Non-pigmented ciliary epithelial cell (primary cell): ENCODE data around the gene C1D.
"Not testable (repeated sequence)": the region's sequence is repeated elsewhere in the genome, so short reads cannot be mapped to it uniquely, and the experiment has no call there.

ENCODE experiments used
- DNase-seq: peaks from one replicate; pipeline ENCODE4 v3.0.0-alpha.2; 2010; ENCODE audit warnings: low read depth

Gene C1D

DNA sequence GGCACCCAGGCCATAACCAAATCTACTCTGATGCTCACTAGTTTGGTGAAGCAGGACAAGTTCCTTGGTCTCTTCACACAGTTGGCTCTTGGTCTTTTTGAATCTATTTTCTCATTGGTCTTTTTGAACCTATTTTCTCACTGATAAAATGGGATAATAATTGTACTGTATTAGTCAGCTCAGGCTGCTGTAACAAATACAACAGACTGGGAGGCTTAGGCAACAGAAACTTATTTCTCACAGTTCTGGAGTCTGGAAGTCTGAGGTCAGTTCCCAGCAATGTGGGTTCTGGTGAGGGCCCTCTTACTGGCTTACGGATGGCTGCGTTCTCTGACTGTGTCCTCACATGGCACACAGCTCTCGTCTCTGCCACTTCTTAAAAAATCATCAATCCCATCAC is 63.5 kb downstream of the C1D start:
- DNase-seq, result no peak

DNA sequence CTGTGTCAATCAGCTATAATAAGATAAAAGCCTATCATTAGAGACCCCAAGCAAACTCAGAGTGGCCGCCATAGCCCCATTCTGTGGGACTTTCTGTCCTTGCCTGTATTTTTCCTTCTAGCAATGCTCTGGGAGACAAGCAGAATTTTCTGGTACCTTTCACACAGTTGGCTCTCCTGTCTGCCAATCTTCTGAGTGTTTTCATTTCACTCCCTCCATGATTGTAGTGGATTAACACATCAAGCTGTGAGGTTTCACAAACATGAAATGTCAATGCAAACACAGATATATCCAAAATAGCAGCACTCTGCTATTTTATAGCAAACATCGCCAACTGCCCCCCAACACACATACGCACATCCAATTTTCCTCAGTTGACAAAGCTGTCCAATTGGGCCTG is 64.9 kb downstream of the C1D start:
- no peak for DNase-seq

GRCh38 chr2:67997528-67997900 is 65.3 kb downstream of the C1D start:
- DNase-seq, result peak; percentile 35

DNA sequence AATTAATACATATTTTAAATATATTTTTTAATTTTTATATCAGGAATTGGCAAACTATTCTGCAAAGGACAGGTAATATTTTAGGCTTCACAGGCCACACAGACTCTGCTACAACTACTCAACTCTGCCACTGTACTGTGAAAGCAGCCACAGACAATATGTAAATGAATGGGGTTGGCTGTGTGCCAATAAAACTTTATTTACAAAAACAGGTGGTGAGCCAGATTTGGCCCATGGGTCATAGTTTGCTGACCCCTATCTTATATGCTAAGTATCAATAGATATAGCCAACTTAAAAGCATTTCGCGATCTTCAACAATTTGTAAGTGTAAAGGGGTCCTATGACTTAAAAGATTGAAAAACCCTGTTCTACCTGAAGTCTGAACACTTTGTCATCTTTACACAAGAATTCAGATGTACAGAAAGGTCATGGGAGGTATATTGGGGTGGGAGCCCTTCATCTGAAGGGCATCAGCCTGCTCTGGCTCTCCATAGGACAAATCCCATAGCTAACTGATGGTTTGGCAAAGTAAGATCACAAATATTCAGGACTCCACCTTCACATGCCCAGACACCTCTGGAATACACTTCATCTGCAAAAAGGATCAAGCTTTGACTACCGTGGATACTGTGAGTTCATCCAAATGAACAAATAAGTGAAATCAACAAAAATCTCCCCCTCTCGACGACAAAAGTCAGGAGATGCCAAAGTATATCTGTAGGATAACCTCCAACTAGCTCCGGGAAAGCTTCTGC is 65.9 kb downstream of the C1D start:
- DNase-seq, result no peak

GRCh38 chr2:67994716-67995115 is 68.1 kb downstream of the C1D start:
- no peak for DNase-seq

GRCh38 chr2:67994069-67994468 is 68.7 kb downstream of the C1D start:
- not testable (repeated sequence) for DNase-seq

GRCh38 chr2:67993329-67993728 is 69.5 kb downstream of the C1D start:
- no peak for DNase-seq

DNA sequence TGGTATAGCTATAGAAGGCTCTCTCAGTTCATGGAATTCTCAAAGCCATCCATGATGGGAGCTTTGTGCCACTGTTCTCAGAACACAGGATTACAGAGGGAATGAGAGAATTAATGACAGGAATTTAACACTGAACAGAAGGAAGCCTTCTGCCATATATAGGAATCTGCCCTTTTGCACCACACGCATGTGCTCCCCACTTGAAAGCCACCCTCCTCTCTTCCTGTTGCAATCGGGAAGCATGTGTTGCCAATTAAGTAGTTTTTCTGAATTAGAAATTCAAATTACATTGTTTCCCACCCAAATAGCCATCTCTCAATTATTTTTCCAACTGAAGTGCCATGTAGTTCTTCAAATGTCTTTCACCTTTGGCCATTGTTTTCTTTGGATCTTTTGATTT is 71.3 kb downstream of the C1D start:
- no peak for DNase-seq
